ENCODE data around the gene HMGN4.
"Not testable (repeated sequence)": the region's sequence is repeated elsewhere in the genome, so short reads cannot be mapped to it uniquely, and the experiment has no call there.

HMGN4 gene

DNA sequence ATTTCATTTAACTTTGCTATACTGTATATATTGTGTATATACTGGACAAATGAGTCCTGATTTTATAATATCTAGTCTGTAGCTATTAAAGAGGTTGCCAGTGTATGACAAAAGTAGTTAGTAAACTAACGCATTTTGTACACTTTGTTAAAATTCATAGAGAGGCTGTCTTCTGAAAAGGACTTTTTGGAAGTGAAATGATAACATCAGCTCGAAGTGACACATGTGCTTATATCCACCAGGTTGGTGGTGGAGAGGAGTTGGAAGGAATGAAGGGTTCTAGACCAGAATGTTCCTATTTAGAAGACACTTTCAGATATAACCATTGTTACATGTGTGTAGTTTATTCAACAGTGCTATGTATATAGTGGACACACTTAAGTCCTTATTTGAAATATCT is 13.9 kb upstream of the HMGN4 start:
- not testable (repeated sequence) for DNase-seq

GRCh38 chr6:26524722-26525370 is 13.3 kb upstream of the HMGN4 start:
- no peak for DNase-seq

GRCh38 chr6:26525838-26526237 is 12.3 kb upstream of the HMGN4 start:
- DNase-seq: no peak

- DNase-seq: no peak
Observed at GRCh38 chr6:26526928-26527327, 11.2 kb upstream of the HMGN4 start.

- DNase-seq: no peak
Observed at GRCh38 chr6:26530203-26530602, 8.0 kb upstream of the HMGN4 start.

DNA sequence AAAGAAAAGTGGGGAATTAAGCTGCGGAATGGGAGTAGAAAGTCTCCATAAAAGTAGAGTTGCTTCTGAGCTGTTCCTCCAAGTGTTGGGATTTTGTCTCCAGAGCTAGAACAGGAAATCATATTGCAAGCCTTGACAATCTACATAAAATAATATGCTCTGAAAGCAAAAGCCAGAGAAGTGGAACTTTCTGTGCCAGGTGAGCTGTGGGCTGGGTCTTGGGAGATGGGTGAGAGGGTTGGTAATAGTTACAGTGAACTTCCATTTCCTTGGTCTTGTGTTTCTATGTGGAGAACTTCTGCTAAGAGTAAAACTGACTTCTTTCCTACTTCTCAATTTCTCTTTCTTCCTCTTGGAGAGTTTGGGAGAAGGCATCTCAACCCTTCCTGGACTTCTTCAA is 6.3 kb upstream of the HMGN4 start:
- DNase-seq: no peak

- DNase-seq: peak; percentile 78
Observed at GRCh38 chr6:26532699-26533531, 5.3 kb upstream of the HMGN4 start.

- DNase-seq: no peak
Observed at GRCh38 chr6:26533532-26533931, 4.6 kb upstream of the HMGN4 start.

GRCh38 chr6:26534681-26535465 is 3.3 kb upstream of the HMGN4 start:
- no peak for DNase-seq

DNA sequence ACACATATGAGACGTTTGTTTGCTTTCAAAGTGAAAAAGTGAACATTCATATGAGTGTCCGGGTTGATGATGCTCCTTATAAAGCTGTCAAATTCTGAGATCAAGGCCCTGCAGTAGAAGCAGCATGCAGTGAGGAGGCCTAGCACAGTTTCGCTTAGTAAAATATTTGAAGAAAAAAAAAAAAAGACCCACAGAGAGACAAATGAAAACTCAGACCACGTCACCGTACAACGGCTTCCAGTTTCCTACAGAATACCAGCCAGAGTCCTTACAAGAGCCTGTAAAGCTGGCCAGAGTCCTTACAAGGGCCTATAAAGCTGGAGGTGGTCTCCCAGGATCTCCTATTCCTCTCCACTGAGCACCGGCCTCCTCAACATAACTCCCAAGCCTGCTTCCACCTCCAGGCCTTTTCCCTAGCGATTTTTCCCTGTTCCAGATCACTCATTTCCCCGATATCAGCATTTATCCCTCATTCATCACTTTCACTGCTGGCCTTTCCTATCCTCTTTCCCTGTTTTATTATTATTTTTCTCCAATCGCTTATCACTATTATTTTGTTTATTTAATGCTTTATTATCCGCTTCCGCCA is 1.5 kb upstream of the HMGN4 start:
- DNase-seq: no peak

GRCh38 chr6:26537160-26537845 is 863 bp upstream of the HMGN4 start:
- peak; percentile 92 for DNase-seq

DNA sequence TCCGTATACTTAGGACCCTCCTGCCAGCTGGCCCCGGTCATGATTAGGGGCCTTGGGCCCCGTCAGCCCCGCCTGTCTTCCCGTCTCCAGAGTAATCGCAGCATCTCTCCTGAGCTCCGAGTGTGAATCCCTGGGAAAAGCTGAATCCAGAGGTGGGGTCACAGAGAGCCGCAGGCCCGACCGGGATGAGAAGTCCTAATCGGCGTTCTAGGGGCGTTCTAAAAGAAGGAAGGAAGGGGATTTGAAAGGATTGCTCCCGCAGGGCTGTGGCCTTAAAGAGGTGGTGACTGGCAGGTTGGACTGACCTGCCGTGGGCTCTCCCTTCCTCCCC is 371 bp downstream of the HMGN4 start:
- no peak for DNase-seq

DNA sequence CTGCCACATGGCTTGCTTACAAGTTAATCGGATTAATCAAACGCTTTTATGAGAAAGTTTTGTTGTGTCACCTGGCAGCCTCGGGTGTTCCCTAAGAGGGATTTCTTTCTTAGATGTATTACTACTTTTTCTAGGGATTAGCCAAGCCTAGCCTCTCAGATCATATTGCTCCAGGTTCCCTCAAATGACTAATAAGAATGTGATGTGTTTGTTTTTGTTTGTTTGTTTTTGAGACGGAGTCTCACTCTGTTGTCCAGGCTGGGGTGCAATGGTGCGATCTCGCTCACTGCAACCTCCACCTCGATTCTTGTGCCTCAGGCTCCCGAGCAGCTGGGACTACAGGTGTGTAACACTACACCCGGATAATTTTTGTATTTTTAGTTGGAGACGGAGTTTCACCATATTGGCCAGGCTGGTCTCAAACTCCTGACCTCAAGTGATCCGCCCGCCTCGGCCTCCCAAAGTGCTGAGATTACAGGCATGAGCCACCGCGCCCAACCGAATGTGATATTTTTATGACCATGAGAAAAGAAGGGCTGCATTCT is 977 bp downstream of the HMGN4 start:
- no peak for DNase-seq

- no peak for DNase-seq
Observed at GRCh38 chr6:26541579-26541978, 3.4 kb downstream of the HMGN4 start.

DNA sequence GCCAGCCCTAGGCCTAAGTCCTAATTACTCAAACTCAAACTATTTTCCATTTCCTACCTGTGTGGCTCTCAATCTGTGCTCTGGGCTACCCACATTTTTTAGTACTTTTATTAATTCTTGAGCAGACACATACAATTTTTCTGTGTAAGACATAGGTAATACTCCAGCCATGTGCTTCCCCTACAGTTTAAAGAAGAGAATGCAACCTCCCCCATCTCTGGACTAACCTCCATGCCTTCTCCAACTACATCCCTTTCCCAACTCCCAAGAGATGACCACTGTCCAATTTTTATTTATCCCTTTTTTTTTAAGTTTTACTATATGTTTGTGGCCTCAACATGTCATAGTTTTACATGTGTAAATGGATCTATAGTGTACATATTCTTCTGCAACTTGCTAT is 5.8 kb downstream of the HMGN4 start:
- DNase-seq: no peak

- no peak for DNase-seq
Observed at GRCh38 chr6:26544473-26544872, 6.3 kb downstream of the HMGN4 start.

- no peak for DNase-seq
Observed at GRCh38 chr6:26545627-26546026, 7.5 kb downstream of the HMGN4 start.

DNA sequence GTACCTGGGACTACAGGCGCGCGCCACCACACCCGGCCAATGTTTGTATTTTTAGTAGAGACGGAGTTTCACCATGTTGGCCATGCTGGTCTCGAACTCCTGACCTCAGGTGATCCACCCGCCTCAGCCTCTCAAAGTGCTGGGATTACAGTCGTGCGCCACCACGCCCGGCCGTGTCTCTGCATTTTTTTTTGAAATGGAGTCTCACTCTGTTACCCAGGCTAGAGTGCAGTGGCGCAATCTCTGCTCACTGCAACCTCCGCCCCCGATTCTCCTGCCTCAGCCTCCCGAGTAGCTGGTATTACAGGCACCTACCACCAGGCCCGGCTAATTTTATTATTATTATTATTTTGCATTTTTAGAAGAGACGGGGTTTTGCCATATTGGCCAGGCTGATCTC is 9.2 kb downstream of the HMGN4 start:
- not testable (repeated sequence) for DNase-seq

DNA sequence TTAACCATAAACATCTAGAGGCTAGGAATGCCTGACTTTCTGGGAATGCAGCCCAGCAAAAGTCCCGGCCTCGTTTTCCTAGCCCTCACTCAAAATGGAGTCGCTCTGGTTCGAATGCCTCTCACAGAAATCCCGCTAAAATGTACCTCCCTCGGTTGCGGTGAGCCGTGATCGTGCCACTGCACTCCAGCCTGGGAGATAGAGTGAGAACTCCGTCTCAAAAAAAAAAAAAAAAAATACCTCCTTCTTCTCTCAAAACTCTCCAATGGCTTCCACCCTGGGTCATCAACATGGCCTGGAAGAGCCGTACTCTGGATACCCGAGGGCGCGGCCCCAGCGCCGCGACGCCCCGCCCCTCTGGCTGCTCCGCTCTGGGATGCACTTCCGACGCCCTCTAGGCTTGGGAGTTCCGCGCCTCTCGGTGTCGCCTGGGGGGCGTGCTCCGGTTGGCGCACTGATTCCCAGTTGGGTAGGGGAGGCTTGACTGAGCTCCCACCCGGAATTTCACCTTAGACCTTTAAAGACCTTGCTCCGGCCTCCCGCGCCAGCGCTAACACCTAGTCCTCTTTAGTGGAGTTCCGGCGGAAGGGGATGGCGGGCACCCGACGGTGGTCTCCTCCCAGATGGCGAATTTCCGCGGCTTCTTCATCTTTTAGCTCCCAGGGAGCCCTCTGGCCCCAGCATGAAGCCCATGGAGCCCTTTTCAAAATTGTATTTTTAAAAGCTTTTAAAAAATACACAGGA is 12.3 kb downstream of the HMGN4 start:
- DNase-seq: peak; percentile 71

GRCh38 chr6:26552205-26552604 is 14.0 kb downstream of the HMGN4 start:
- DNase-seq: no peak

DNA sequence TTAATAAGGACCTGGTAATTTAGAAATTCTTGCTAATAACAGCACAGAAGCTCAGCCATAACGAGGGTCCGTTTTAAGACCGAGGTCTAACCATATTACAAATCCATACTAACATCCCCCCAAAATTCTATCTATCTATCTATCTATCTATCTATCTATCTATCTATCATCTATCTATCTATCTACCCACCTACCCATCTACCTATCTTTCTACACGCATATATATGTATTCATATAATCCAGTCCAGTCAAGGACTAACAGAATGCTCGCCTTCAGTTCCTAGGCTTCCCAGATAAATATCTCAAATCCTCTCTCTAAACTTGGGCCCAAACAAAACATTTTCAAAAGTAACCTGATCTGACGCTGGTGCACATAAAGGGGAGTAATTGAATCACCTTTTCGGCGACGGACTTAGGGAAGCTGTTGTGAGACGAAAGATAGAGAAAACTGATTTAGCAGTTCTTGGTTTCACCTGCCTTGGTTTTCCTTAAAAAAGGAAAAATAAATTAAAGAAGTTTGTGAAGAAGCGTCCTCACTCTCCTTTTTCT is 14.5 kb downstream of the HMGN4 start:
- DNase-seq: no peak

GRCh38 chr6:26553264-26553634 is 15.1 kb downstream of the HMGN4 start:
- peak; percentile 61 for DNase-seq
